GM19328 (cell line): ENCODE data around the gene FMN2.

Source experiments
- ATAC-seq: cut with Tn5 transposase; IDR thresholded peaks from one replicate; pipeline ENCODE4 v1.9.1; 2021; ENCODE audit warnings: mild to moderate bottlenecking, moderate library complexity; ENCODE audit not compliant: unreplicated experiment

The FMN2 gene

GRCh38 chr1:240192851-240193250, 101.2 kb downstream of the FMN2 start:
- no peak for ATAC-seq

GRCh38 chr1:240193679-240194078, 102.0 kb downstream of the FMN2 start:
- ATAC-seq = no peak

GRCh38 chr1:240194120-240194519, 102.4 kb downstream of the FMN2 start:
- no peak for ATAC-seq

- no peak for ATAC-seq
Measured at GRCh38 chr1:240198376-240198775, 106.7 kb downstream of the FMN2 start.

- no peak for ATAC-seq
Measured at GRCh38 chr1:240199758-240200645, 108.3 kb downstream of the FMN2 start.

- ATAC-seq = no peak
Measured at GRCh38 chr1:240201931-240202330, 110.2 kb downstream of the FMN2 start.

- ATAC-seq = no peak
Measured at GRCh38 chr1:240207073-240207709, 115.5 kb downstream of the FMN2 start.

GRCh38 chr1:240210026-240210425, 118.3 kb downstream of the FMN2 start:
- ATAC-seq = no peak

GRCh38 chr1:240212556-240212955, 120.9 kb downstream of the FMN2 start:
- no peak for ATAC-seq

- ATAC-seq = no peak
Measured at GRCh38 chr1:240217403-240217802, 125.7 kb downstream of the FMN2 start.

- no peak for ATAC-seq
Measured at GRCh38 chr1:240219104-240219503, 127.4 kb downstream of the FMN2 start.

GRCh38 chr1:240226102-240226501, 134.4 kb downstream of the FMN2 start:
- no peak for ATAC-seq

GRCh38 chr1:240230816-240231215, 139.1 kb downstream of the FMN2 start:
- ATAC-seq = no peak

- no peak for ATAC-seq
Measured at GRCh38 chr1:240232530-240232929, 140.8 kb downstream of the FMN2 start.

GRCh38 chr1:240234485-240235210, 143.0 kb downstream of the FMN2 start:
- ATAC-seq = no peak

- no peak for ATAC-seq
Measured at GRCh38 chr1:240235521-240236288, 144.0 kb downstream of the FMN2 start.

GRCh38 chr1:240237305-240237721, 145.6 kb downstream of the FMN2 start:
- ATAC-seq = no peak

GRCh38 chr1:240239309-240239708, 147.6 kb downstream of the FMN2 start:
- no peak for ATAC-seq

GRCh38 chr1:240241278-240241677, 149.6 kb downstream of the FMN2 start:
- ATAC-seq = no peak

- no peak for ATAC-seq
Measured at GRCh38 chr1:240242601-240243144, 151.0 kb downstream of the FMN2 start.
